AG09309 (cell line): ENCODE results near the gene IGF1R.

Experiments used
- DNase-seq: peaks from one replicate; pipeline ENCODE4 v3.0.0-alpha.2; 2010; ENCODE audit warnings: low read depth
- H3K4me3 ChIP-seq: 2 replicates; pipeline ENCODE4 v1.5.1; 2011; ENCODE audit warnings: mild to moderate bottlenecking, low read depth, low read length, moderate library complexity; ENCODE audit not compliant: control insufficient read depth
- TF ChIP-seq, protein P1 (sequence below): IDR thresholded peaks from 2 replicates; pipeline ENCODE4 v1.5.1; 2011; ENCODE audit warnings: mild to moderate bottlenecking, low read depth, low read length, inconsistent platforms; ENCODE audit not compliant: insufficient read depth, control insufficient read depth; ENCODE audit errors: missing control alignments

IGF1R gene

DNA sequence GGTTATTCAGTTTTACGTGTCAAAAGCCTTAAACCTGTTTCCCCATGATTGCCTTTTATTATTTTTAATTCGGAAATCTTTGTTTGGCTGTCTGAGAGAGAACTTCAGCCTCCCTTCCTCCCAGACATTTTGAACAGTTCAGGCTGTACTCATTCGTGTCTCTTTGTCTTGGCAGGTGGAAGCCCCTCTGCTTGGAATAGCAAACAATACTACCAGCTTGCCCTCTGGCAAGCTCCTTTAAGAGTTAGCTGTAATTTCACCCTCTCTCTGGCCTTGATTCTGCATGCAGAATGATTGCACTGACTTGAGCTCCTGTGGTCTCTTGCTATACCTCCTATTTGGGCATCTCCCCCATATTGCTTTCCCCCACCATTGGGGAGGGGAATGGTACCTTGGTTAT lies 11.7 kb downstream of the IGF1R start:
- DNase-seq = no peak
- H3K4me3 ChIP-seq = no peak overlapping the region
- TF ChIP-seq, protein P1, sequence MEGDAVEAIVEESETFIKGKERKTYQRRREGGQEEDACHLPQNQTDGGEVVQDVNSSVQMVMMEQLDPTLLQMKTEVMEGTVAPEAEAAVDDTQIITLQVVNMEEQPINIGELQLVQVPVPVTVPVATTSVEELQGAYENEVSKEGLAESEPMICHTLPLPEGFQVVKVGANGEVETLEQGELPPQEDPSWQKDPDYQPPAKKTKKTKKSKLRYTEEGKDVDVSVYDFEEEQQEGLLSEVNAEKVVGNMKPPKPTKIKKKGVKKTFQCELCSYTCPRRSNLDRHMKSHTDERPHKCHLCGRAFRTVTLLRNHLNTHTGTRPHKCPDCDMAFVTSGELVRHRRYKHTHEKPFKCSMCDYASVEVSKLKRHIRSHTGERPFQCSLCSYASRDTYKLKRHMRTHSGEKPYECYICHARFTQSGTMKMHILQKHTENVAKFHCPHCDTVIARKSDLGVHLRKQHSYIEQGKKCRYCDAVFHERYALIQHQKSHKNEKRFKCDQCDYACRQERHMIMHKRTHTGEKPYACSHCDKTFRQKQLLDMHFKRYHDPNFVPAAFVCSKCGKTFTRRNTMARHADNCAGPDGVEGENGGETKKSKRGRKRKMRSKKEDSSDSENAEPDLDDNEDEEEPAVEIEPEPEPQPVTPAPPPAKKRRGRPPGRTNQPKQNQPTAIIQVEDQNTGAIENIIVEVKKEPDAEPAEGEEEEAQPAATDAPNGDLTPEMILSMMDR = no peak

DNA sequence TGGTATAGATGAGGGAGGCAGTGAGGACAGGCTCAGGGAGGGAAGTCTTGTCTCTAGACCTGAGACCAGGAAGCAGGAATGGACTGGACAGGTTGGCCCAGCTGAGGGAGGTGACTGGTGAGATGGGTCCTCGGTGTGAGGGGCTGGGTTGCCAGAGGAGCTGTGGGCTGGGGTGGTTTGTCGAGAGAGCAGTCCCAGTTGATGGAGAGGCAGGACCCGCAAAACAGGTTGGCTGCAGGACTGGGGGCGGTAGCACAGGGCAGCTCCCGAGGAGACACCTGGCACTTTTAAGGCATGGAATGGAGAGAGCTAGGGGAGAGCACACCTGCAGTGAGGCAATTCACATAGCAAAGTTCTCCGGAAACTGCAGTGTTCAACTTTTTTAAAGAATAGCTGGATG lies 14.7 kb downstream of the IGF1R start:
- TF ChIP-seq, protein P1 = no peak
- no peak for DNase-seq

DNA sequence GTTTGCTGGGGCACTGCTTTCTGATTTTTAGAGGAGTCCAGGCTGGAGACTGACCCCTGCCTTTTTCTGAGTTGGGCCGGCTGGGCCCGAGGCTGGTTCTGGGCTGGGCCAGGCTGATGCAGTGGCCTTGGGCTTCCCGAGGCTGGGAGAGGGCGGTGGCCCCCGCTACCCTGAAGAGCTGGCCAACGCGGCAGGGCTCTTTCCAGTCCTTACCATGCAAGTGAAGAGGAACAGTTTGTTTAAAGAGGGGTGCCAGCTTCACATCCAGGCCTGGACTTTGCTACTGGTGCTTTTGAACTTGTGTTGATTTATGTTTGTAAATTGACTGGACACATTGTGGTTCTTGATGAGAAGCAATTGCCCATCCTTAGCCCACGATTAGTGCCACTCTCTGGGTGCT lies 15.3 kb downstream of the IGF1R start:
- no peak for DNase-seq
- TF ChIP-seq, protein P1 = no peak

More for the DNA sequence above, 14.7 kb downstream of the IGF1R start:
- H3K4me3 ChIP-seq = no peak overlapping the region

DNA sequence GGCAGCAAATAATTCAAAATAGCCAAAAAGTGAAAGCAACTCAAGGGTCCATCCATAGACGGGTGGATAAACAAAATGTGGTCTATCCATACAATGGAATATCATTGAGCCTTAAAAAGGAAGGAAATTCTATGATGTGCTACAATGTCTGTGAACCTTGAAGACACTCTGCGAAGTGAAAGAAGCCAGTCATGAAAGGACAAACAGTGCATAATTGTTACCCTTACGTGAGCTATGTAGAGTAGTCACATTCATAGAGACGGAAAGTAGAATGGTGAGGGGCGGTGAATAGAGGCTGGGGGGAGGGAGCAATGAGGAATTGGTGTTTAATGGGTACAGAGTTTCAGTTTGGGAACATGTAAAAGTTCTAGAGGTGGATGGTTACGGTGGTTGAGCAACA lies 18.1 kb downstream of the IGF1R start:
- TF ChIP-seq, protein P1 = no peak
- H3K4me3 ChIP-seq = no peak overlapping the region
- no peak for DNase-seq

More for the DNA sequence above, 15.3 kb downstream of the IGF1R start:
- no peak overlapping the region for H3K4me3 ChIP-seq

DNA sequence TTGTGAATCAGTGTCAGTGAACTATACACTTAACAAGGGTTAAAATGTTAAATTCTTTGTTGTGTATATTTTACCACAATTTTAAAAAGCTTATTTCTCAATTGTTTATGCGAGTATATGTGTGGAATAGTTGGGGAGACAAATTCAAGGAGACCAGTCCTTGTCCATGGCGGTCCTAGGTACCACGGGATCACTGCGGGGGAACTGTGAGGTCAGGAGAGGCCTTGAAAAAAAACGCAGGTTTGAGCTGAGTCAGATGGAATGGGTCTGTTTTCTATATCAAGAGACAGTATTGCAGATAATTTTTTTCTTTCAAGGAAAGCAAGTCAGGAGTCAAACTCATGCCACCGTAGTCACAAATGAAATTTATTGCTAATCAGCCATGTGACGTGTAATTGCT lies 18.5 kb downstream of the IGF1R start:
- TF ChIP-seq, protein P1 = no peak
- no peak overlapping the region for H3K4me3 ChIP-seq

DNA sequence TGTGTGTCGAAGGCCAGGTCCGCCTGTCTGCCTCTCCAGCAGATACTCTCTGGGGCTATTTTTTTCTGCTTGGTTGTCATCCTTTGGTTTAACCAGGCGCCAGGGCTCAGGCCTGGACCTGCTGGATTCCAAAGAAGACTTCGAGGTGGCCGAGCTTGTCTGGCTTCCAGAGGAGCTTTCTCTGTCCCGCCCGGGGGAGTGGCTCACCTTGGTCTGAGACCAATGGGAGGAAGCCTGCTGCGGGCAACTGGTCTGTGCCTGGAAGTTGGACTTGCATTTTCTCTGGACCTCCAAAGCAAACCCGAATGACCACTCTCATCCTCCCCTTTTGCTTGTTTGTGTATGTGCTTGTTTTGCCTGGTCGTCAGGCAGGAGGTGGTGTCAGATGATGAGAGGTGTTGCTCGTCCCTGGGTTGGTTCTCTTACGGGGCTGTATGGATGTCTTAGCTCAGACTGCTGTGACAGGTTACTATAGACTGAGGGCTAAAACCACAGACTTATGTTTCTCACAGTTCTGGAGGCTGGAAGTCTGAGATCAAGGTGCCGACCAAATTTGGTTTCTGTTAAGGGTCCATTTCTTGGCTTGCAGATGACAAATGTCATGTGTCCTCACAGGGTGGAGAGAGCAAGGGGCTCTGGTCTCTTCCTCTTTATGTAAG lies 19.3 kb downstream of the IGF1R start:
- no peak for DNase-seq
- TF ChIP-seq, protein P1 = no peak
- H3K4me3 ChIP-seq = no peak overlapping the region

More for the DNA sequence above, 18.5 kb downstream of the IGF1R start:
- no peak for DNase-seq

DNA sequence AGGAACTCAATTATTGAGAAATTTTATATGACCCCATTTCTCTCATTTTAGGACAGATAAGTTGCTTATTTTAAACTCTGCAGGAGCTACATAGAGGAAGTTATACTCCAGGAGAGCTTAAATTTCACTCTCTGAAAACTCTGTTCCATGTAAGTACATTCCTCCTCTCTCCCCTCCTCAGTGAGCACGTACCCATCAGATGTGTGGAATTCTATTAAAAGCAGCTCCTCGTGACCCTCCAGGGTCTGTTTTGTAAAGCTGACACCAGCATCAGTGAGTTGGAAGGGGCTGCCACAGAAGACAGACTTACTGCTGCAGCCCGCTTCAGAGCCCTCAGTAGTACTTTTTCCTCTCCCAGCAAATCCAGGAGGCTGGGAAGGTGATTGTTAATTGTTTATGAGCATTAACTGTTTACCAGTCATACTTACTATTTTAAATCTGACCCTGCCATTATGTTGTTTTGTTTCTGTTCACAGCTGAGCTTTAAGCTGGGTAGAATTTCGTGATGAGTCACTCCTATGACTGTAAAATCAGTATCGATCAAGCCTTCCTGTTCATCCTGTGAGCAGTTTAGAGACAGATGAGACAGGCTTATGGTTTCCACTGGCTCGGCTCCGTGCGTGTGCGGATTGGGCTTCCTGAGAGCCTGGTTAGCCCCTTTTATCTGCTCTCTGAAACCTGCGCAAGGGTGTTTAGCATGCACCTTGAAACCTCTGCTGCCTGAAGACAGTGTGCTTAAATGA lies 20.4 kb downstream of the IGF1R start:
- H3K4me3 ChIP-seq = no peak overlapping the region
- TF ChIP-seq, protein P1 = no peak
- no peak for DNase-seq
